ENCODE results near the gene ACOT7.

ACOT7 gene

GRCh38 chr1:6329396-6329795 is 64.2 kb downstream of the ACOT7 start:
- H3K36me3 ChIP-seq (ENCODE audit: insufficient read depth, low read length): peaks cover 24% of the 10 kb centered on the region
- H3K4me3 ChIP-seq (ENCODE audit: low read length): no peak overlapping the region
- H3K4me1 ChIP-seq (ENCODE audit: insufficient read depth, low read length): no peaks in the 10 kb centered on the region
- H3K27me3 ChIP-seq (ENCODE audit: insufficient read depth, low read length): no peaks in the 10 kb centered on the region
- H3K9me3 ChIP-seq (ENCODE audit: low read length): no peaks in the 10 kb centered on the region
- H2AFZ ChIP-seq (ENCODE audit: low read depth, low read length): no peak overlapping the region

- no peaks in the 10 kb centered on the region for H3K9me3 ChIP-seq (ENCODE audit: low read length)
- no peak overlapping the region for H3K4me3 ChIP-seq (ENCODE audit: low read length)
- H3K27me3 ChIP-seq (ENCODE audit: insufficient read depth, low read length): no peaks in the 10 kb centered on the region
- H2AFZ ChIP-seq (ENCODE audit: low read depth, low read length): no peak overlapping the region
- H3K4me1 ChIP-seq (ENCODE audit: insufficient read depth, low read length): no peaks in the 10 kb centered on the region
- peaks cover 24% of the 10 kb centered on the region for H3K36me3 ChIP-seq (ENCODE audit: insufficient read depth, low read length)
Measured at GRCh38 chr1:6328696-6329095, 64.9 kb downstream of the ACOT7 start.

GRCh38 chr1:6328091-6328490 is 65.5 kb downstream of the ACOT7 start:
- Histone ChIP-seq H3K36me3 (ENCODE audit: insufficient read depth, low read length) (peaks cover 24% of the 10 kb centered on the region), H3K4me1 (ENCODE audit: insufficient read depth, low read length) (no peaks in the 10 kb centered on the region), H3K27me3 (ENCODE audit: insufficient read depth, low read length) (no peaks in the 10 kb centered on the region), H2AFZ (ENCODE audit: low read depth, low read length) (no peak overlapping the region), H3K4me3 (ENCODE audit: low read length) (no peak overlapping the region), H3K9me3 (ENCODE audit: low read length) (no peaks in the 10 kb centered on the region)

GRCh38 chr1:6325482-6325881 is 68.1 kb downstream of the ACOT7 start:
- Histone ChIP-seq H3K9me3 (ENCODE audit: low read length) (no peaks in the 10 kb centered on the region), H3K27me3 (ENCODE audit: insufficient read depth, low read length) (no peaks in the 10 kb centered on the region), H3K4me3 (ENCODE audit: low read length) (no peak overlapping the region), H2AFZ (ENCODE audit: low read depth, low read length) (no peak overlapping the region), H3K4me1 (ENCODE audit: insufficient read depth, low read length) (no peaks in the 10 kb centered on the region), H3K36me3 (ENCODE audit: insufficient read depth, low read length) (peaks cover 24% of the 10 kb centered on the region)

- Histone ChIP-seq H3K4me1 (ENCODE audit: insufficient read depth, low read length) (no peaks in the 10 kb centered on the region), H2AFZ (ENCODE audit: low read depth, low read length) (no peak overlapping the region), H3K27me3 (ENCODE audit: insufficient read depth, low read length) (no peaks in the 10 kb centered on the region), H3K9me3 (ENCODE audit: low read length) (no peaks in the 10 kb centered on the region), H3K4me3 (ENCODE audit: low read length) (no peak overlapping the region), H3K36me3 (ENCODE audit: insufficient read depth, low read length) (peaks cover 36% of the 10 kb centered on the region)
Measured at GRCh38 chr1:6322161-6322560, 71.4 kb downstream of the ACOT7 start.

- peaks cover 39% of the 10 kb centered on the region for H3K36me3 ChIP-seq (ENCODE audit: insufficient read depth, low read length)
- no peak overlapping the region for H3K4me3 ChIP-seq (ENCODE audit: low read length)
Measured at GRCh38 chr1:6321205-6321604, 72.4 kb downstream of the ACOT7 start.

GRCh38 chr1:6317098-6317760 is 76.3 kb downstream of the ACOT7 start:
- Histone ChIP-seq H3K4me3 (ENCODE audit: low read length) (no peak overlapping the region), H2AFZ (ENCODE audit: low read depth, low read length) (no peak overlapping the region), H3K36me3 (ENCODE audit: insufficient read depth, low read length) (peaks cover 39% of the 10 kb centered on the region), H3K27me3 (ENCODE audit: insufficient read depth, low read length) (no peaks in the 10 kb centered on the region), H3K4me1 (ENCODE audit: insufficient read depth, low read length) (no peaks in the 10 kb centered on the region), H3K9me3 (ENCODE audit: low read length) (no peaks in the 10 kb centered on the region)

More at GRCh38 chr1:6321205-6321604, 72.4 kb downstream of the ACOT7 start:
- H3K27me3 ChIP-seq (ENCODE audit: insufficient read depth, low read length): no peaks in the 10 kb centered on the region
- no peak overlapping the region for H2AFZ ChIP-seq (ENCODE audit: low read depth, low read length)
- H3K9me3 ChIP-seq (ENCODE audit: low read length): no peaks in the 10 kb centered on the region
- H3K4me1 ChIP-seq (ENCODE audit: insufficient read depth, low read length): no peaks in the 10 kb centered on the region

GRCh38 chr1:6316240-6317097 is 77.1 kb downstream of the ACOT7 start:
- Histone ChIP-seq H3K36me3 (ENCODE audit: insufficient read depth, low read length) (peaks cover 38% of the 10 kb centered on the region), H3K4me1 (ENCODE audit: insufficient read depth, low read length) (no peaks in the 10 kb centered on the region), H3K27me3 (ENCODE audit: insufficient read depth, low read length) (no peaks in the 10 kb centered on the region), H2AFZ (ENCODE audit: low read depth, low read length) (no peak overlapping the region), H3K4me3 (ENCODE audit: low read length) (no peak overlapping the region), H3K9me3 (ENCODE audit: low read length) (no peaks in the 10 kb centered on the region)

GRCh38 chr1:6314503-6314902 is 79.1 kb downstream of the ACOT7 start:
- Histone ChIP-seq H3K9me3 (ENCODE audit: low read length) (no peaks in the 10 kb centered on the region), H3K36me3 (ENCODE audit: insufficient read depth, low read length) (peaks cover 29% of the 10 kb centered on the region), H2AFZ (ENCODE audit: low read depth, low read length) (no peak overlapping the region), H3K4me3 (ENCODE audit: low read length) (no peak overlapping the region), H3K4me1 (ENCODE audit: insufficient read depth, low read length) (no peaks in the 10 kb centered on the region), H3K27me3 (ENCODE audit: insufficient read depth, low read length) (no peaks in the 10 kb centered on the region)

GRCh38 chr1:6313393-6314200 is 80.0 kb downstream of the ACOT7 start:
- no peak overlapping the region for H3K4me3 ChIP-seq (ENCODE audit: low read length)
- H2AFZ ChIP-seq (ENCODE audit: low read depth, low read length): no peak overlapping the region
- peaks cover 29% of the 10 kb centered on the region for H3K36me3 ChIP-seq (ENCODE audit: insufficient read depth, low read length)
- H3K27me3 ChIP-seq (ENCODE audit: insufficient read depth, low read length): no peaks in the 10 kb centered on the region
- no peaks in the 10 kb centered on the region for H3K4me1 ChIP-seq (ENCODE audit: insufficient read depth, low read length)
- H3K9me3 ChIP-seq (ENCODE audit: low read length): no peaks in the 10 kb centered on the region

GRCh38 chr1:6310116-6310848 is 83.3 kb downstream of the ACOT7 start:
- no peak overlapping the region for H3K4me3 ChIP-seq (ENCODE audit: low read length)
- peaks cover 14% of the 10 kb centered on the region for H3K9me3 ChIP-seq (ENCODE audit: low read length)
- no peaks in the 10 kb centered on the region for H3K27me3 ChIP-seq (ENCODE audit: insufficient read depth, low read length)
- H3K4me1 ChIP-seq (ENCODE audit: insufficient read depth, low read length): no peaks in the 10 kb centered on the region
- H2AFZ ChIP-seq (ENCODE audit: low read depth, low read length): no peak overlapping the region
- peaks cover 21% of the 10 kb centered on the region for H3K36me3 ChIP-seq (ENCODE audit: insufficient read depth, low read length)

- Histone ChIP-seq H3K9me3 (ENCODE audit: low read length) (peaks cover 14% of the 10 kb centered on the region), H3K27me3 (ENCODE audit: insufficient read depth, low read length) (no peaks in the 10 kb centered on the region), H2AFZ (ENCODE audit: low read depth, low read length) (no peak overlapping the region), H3K4me3 (ENCODE audit: low read length) (no peak overlapping the region), H3K4me1 (ENCODE audit: insufficient read depth, low read length) (no peaks in the 10 kb centered on the region), H3K36me3 (ENCODE audit: insufficient read depth, low read length) (peaks cover 17% of the 10 kb centered on the region)
Measured at GRCh38 chr1:6309564-6309963, 84.0 kb downstream of the ACOT7 start.
